Caco-2 (cell line): ENCODE data around the gene EIF3L. TPM values are rescaled to one million over a fixed set of nuclear protein-coding genes. Genes with fewer than 3 reads are reported as not detected.

Source experiments
- BruUV-seq: library from RNA; stranded (reverse); fragments of 400-500 nt; replicated peaks from 2 replicates; lab custom pipeline; 2021; lab: Mats Ljungman, UMichigan
- CTCF ChIA-PET: fragments of 300-600 bp; sonication (Branson Sonifier 250); formaldehyde crosslinking; loops from one replicate; lab custom pipeline; 2022; ENCODE audit warnings: antibody characterized with exemption; lab: Charles Lee
- POLR2A ChIA-PET: fragments of 300-600 bp; sonication (Branson Sonifier 250); formaldehyde crosslinking; loops from one replicate; lab custom pipeline; 2022; ENCODE audit warnings: antibody characterized with exemption; lab: Charles Lee
- DNase-seq, 2 experiments: peaks; one replicate each; pipeline versions ENCODE4 v3.0.0 to v3.0.0-alpha.2; 2020 to 2022
- H3K27me3 ChIP-seq: replicated peaks from 2 replicates; pipeline ENCODE4 v1.6.0; 2011; ENCODE audit warnings: low read length; ENCODE audit not compliant: control insufficient read depth, insufficient read depth
- H3K36me3 ChIP-seq: 2 replicates; pipeline ENCODE4 v1.5.1; 2011; ENCODE audit warnings: low read length; ENCODE audit not compliant: control insufficient read depth, insufficient read depth
- H3K4me1 ChIP-seq: fragments of 250-450 bp; sonication (Bioruptor Pico); 2 replicates; pipeline ENCODE4 v1.5.1; 2020; ENCODE audit warnings: mild to moderate bottlenecking
- H3K4me3 ChIP-seq: 2 replicates; pipeline ENCODE4 v1.5.1; 2011; ENCODE audit warnings: low read depth, mild to moderate bottlenecking, control low read depth, low read length
- H3K9me3 ChIP-seq: fragments of 250-450 bp; sonication (Bioruptor Pico); 2 replicates; pipeline ENCODE4 v1.5.1; 2020; ENCODE audit warnings: mild to moderate bottlenecking, moderate library complexity
- H3K27ac Mint-ChIP-seq: one replicate; pipeline ENCODE4 v1.8.0; 2022; ENCODE audit warnings: mixed read lengths; ENCODE audit not compliant: unreplicated experiment
- H3K27me3 Mint-ChIP-seq: one replicate; pipeline ENCODE4 v1.8.0; 2022; ENCODE audit warnings: mixed read lengths; ENCODE audit not compliant: insufficient read depth, unreplicated experiment
- H3K36me3 Mint-ChIP-seq: one replicate; pipeline ENCODE4 v1.8.0; 2022; ENCODE audit warnings: mild to moderate bottlenecking, mixed read lengths; ENCODE audit not compliant: insufficient read depth, unreplicated experiment
- H3K4me1 Mint-ChIP-seq: one replicate; pipeline ENCODE4 v1.8.0; 2022; ENCODE audit warnings: low read depth, mixed read lengths; ENCODE audit not compliant: unreplicated experiment
- H3K4me3 Mint-ChIP-seq: one replicate; pipeline ENCODE4 v1.8.0; 2022; ENCODE audit warnings: mild to moderate bottlenecking, moderate library complexity, mixed read lengths; ENCODE audit not compliant: unreplicated experiment
- H3K9me3 Mint-ChIP-seq: one replicate; pipeline ENCODE4 v1.8.0; 2022; ENCODE audit warnings: mixed read lengths; ENCODE audit not compliant: unreplicated experiment
- CTCF ChIP-seq, 2 experiments: fragments of 200-600 bp in 1 of 2; IDR thresholded peaks; 1 replicate in 1 of 2; 2 replicates in 1 of 2; pipeline versions ENCODE4 v1.5.1 to v1.8.0; 2011 to 2022; ENCODE audit warnings: antibody characterized with exemption in 1 of 2, control low read depth in 1 of 2, inconsistent platforms in 1 of 2, low read depth in 1 of 2, low read length in 1 of 2, mild to moderate bottlenecking in 1 of 2, moderate library complexity in 1 of 2; ENCODE audit not compliant: insufficient read depth in 1 of 2, severe bottlenecking in 1 of 2, unreplicated experiment in 1 of 2
- intact Hi-C: fragments of 100-400 bp; cut with micrococcal nuclease; formaldehyde crosslinking; loops from one replicate; pipeline ENCODE4 v1.10.0; 2022; ENCODE audit not compliant: unreplicated experiment
- total RNA-seq: library from RNA; stranded (reverse); gene quantifications from 2 replicates; pipeline ENCODE4 v1.2.3, GENCODE V29; 2022

The EIF3L gene
- total RNA-seq, 1 experiment from 2014 or later = 554 TPM

- Histone ChIP-seq H3K9me3 (peaks cover 3% of the 10 kb centered on the region; the same call in 1 of the 2 replicates), H3K27me3 (no peaks in the 10 kb centered on the region), H3K36me3 (no peaks in the 10 kb centered on the region), H3K4me3 (peak overlapping the region; percentile 75), H3K4me1 (peaks cover 9% of the 10 kb centered on the region; the same call in 1 of the 2 replicates)
- BruUV-seq = no TSS peak
- Mint-ChIP-seq H3K27me3 (no peaks in the 10 kb centered on the region), H3K9me3 (no peaks in the 10 kb centered on the region), H3K36me3 (peaks cover 28% of the 10 kb centered on the region), H3K27ac (peak overlapping the region; percentile 53), H3K4me1 (peaks cover 7% of the 10 kb centered on the region), H3K4me3 (peak overlapping the region; percentile 79)
- peak in 1 of 2 experiments; percentile 67 for DNase-seq
- intact Hi-C loops = loop anchor here (2.0 kb wide), 1 partner anchor 37 kb away; the partner anchor contains the start of gene GCAT
- TF ChIP-seq CTCF (IDR thresholded peaks at IDR 0.05; ENCODE audit: insufficient read depth in 1 of 2, low read depth in 1 of 2, low read length in 1 of 2, severe bottlenecking in 1 of 2, unreplicated experiment in 1 of 2) = no peak
- ChIA-PET CTCF (interaction anchor here (0.8 to 1.4 kb wide), 3 partner anchors 19 to 62 kb away, joined by 3 to 6 read pairs (median 5); partner anchors contain the start of genes GCAT and MICALL1), POLR2A (interaction anchor here (0.6 to 1.7 kb wide), 7 partner anchors 27 to 825 kb away, joined by 3 to 19 read pairs (median 4); partner anchors contain the start of genes GCAT, LGALS2 and TST)
Measured at GRCh38 chr22:37843741-37844089, 5.5 kb upstream of the EIF3L start.

GRCh38 chr22:37844904-37845329 lies 4.3 kb upstream of the EIF3L start:
- Histone ChIP-seq H3K27me3 (no peaks in the 10 kb centered on the region), H3K9me3 (peaks cover 3% of the 10 kb centered on the region; the same call in 1 of the 2 replicates), H3K4me3 (peak overlapping the region; percentile 75), H3K36me3 (no peaks in the 10 kb centered on the region), H3K4me1 (peaks cover 9% of the 10 kb centered on the region; the same call in 1 of the 2 replicates)
- ChIA-PET CTCF (interaction anchor here (1.4 kb wide), 1 partner anchor 18 kb away, joined by 6 read pairs; no protein-coding TSS in a partner anchor), POLR2A (interaction anchor here (1.7 kb wide), 1 partner anchor 37 kb away, joined by 19 read pairs; the partner anchor contains the start of gene GCAT)
- Mint-ChIP-seq H3K4me3 (peak overlapping the region; percentile 79), H3K9me3 (no peaks in the 10 kb centered on the region), H3K27ac (no peak overlapping the region), H3K4me1 (peaks cover 7% of the 10 kb centered on the region), H3K36me3 (peaks cover 34% of the 10 kb centered on the region), H3K27me3 (no peaks in the 10 kb centered on the region)
- BruUV-seq = no TSS peak
- intact Hi-C loops = loop anchor here (2.0 kb wide), 1 partner anchor 38 kb away; the partner anchor contains the start of gene GCAT
- no peak for DNase-seq
- no peak for TF ChIP-seq CTCF (IDR thresholded peaks at IDR 0.05; ENCODE audit: insufficient read depth in 1 of 2, low read depth in 1 of 2, low read length in 1 of 2, severe bottlenecking in 1 of 2, unreplicated experiment in 1 of 2)

GRCh38 chr22:37846433-37846832 lies 2.8 kb upstream of the EIF3L start:
- Mint-ChIP-seq H3K27me3 (no peaks in the 10 kb centered on the region), H3K9me3 (no peaks in the 10 kb centered on the region), H3K36me3 (peaks cover 46% of the 10 kb centered on the region), H3K4me1 (peaks cover 7% of the 10 kb centered on the region), H3K27ac (no peak overlapping the region), H3K4me3 (no peak overlapping the region)
- ChIA-PET POLR2A (no interaction called here), CTCF (no interaction called here)
- Histone ChIP-seq H3K36me3 (no peaks in the 10 kb centered on the region), H3K4me3 (no peak overlapping the region), H3K9me3 (peaks cover 3% of the 10 kb centered on the region; the same call in 1 of the 2 replicates), H3K4me1 (peaks cover 9% of the 10 kb centered on the region; the same call in 1 of the 2 replicates), H3K27me3 (no peaks in the 10 kb centered on the region)
- no peak for TF ChIP-seq CTCF (IDR thresholded peaks at IDR 0.05; ENCODE audit: insufficient read depth in 1 of 2, low read depth in 1 of 2, low read length in 1 of 2, severe bottlenecking in 1 of 2, unreplicated experiment in 1 of 2)
- no TSS peak for BruUV-seq
- DNase-seq = no peak
- intact Hi-C loops = no loop called here
